IMR-90 (cell line): ENCODE measurements around the gene RIMBP2. TPM values are rescaled to one million over a fixed set of nuclear protein-coding genes. Genes with fewer than 3 reads are reported as not detected.

Experiments
- ATAC-seq: fragments of 200-7000 bp; cut with Tn5 transposase; 2 replicates; pipeline ENCODE4 v1.9.1; 2020; ENCODE audit warnings: low read depth, mild to moderate bottlenecking, moderate library complexity
- BruUV-seq: library from RNA; stranded (reverse); fragments of 400-500 nt; replicated peaks from 2 replicates; lab custom pipeline; 2021; lab: Mats Ljungman, UMichigan
- CTCF ChIA-PET: fragments of 300-600 bp; formaldehyde crosslinking; extraction: SDS; loops from one replicate; lab custom pipeline; 2021; ENCODE audit warnings: antibody characterized with exemption; lab: Yijun Ruan, JAX
- POLR2A ChIA-PET: fragments of 300-600 bp; sonication (Branson Sonifier 250); formaldehyde crosslinking; loops from one replicate; lab custom pipeline; 2022; ENCODE audit warnings: antibody characterized with exemption; ENCODE audit not compliant: unreplicated experiment; lab: Charles Lee
- DNase-seq: peaks from one replicate; pipeline ENCODE4 v3.0.0; 2013
- H2AFZ ChIP-seq: replicated peaks from 2 replicates; pipeline ENCODE3; 2013; ENCODE audit warnings: low read length, mild to moderate bottlenecking; ENCODE audit not compliant: poor library complexity
- H2AK5ac ChIP-seq: 2 replicates; pipeline ENCODE4 v1.6.1; 2013; ENCODE audit warnings: low read depth, low read length, inconsistent platforms
- H2AK9ac ChIP-seq: replicated peaks from 2 replicates; pipeline ENCODE3; 2013; ENCODE audit warnings: mild to moderate bottlenecking, low read depth, low read length, moderate library complexity; ENCODE audit not compliant: poor library complexity
- H2BK120ac ChIP-seq: 2 replicates; pipeline ENCODE4 v1.6.1; 2013; ENCODE audit warnings: low read depth, low read length, inconsistent platforms
- H2BK15ac ChIP-seq: 3 replicates; pipeline ENCODE4 v1.6.1; 2013; ENCODE audit warnings: low read depth, low read length, inconsistent platforms
- H2BK20ac ChIP-seq: 2 replicates; pipeline ENCODE4 v1.6.1; 2013; ENCODE audit warnings: low read depth, mild to moderate bottlenecking, inconsistent platforms, low read length, moderate library complexity
- H2BK5ac ChIP-seq: 2 replicates; pipeline ENCODE4 v1.6.1; 2013; ENCODE audit warnings: mild to moderate bottlenecking, low read depth, low read length, inconsistent platforms; ENCODE audit not compliant: poor library complexity, severe bottlenecking
- H3K14ac ChIP-seq: replicated peaks from 2 replicates; pipeline ENCODE4 v1.6.1; 2013; ENCODE audit warnings: low read depth, low read length, inconsistent platforms
- H3K18ac ChIP-seq: 2 replicates; pipeline ENCODE4 v1.6.1; 2013; ENCODE audit warnings: low read depth, low read length, control low read depth
- H3K23ac ChIP-seq: 2 replicates; pipeline ENCODE4 v1.6.1; 2013; ENCODE audit warnings: low read depth, low read length, inconsistent platforms
- H3K27ac ChIP-seq: 2 replicates; pipeline ENCODE4 v1.5.1; 2013; ENCODE audit warnings: mild to moderate bottlenecking, control low read depth, low read length; ENCODE audit not compliant: insufficient read depth
- H3K27me3 ChIP-seq: 2 replicates; pipeline ENCODE4 v1.6.1; 2013; ENCODE audit warnings: low read length; ENCODE audit not compliant: control insufficient read depth, insufficient read depth
- H3K36me3 ChIP-seq: 2 replicates; pipeline ENCODE4 v1.6.1; 2013; ENCODE audit warnings: low read length, mixed read lengths; ENCODE audit not compliant: control insufficient read depth, insufficient read depth
- H3K4ac ChIP-seq: 2 replicates; pipeline ENCODE4 v1.6.1; 2013; ENCODE audit warnings: low read depth, low read length, inconsistent platforms
- H3K4me1 ChIP-seq: 2 replicates; pipeline ENCODE4 v1.6.1; 2013; ENCODE audit warnings: low read length, mixed read lengths; ENCODE audit not compliant: control insufficient read depth, insufficient read depth
- H3K4me2 ChIP-seq: 2 replicates; pipeline ENCODE4 v1.6.1; 2013; ENCODE audit warnings: low read depth, mild to moderate bottlenecking, control low read depth, low read length, moderate library complexity
- H3K4me3 ChIP-seq: 2 replicates; pipeline ENCODE4 v1.5.1; 2013; ENCODE audit warnings: low read depth, mild to moderate bottlenecking, control low read depth, low read length, moderate library complexity; ENCODE audit not compliant: insufficient read depth
- H3K56ac ChIP-seq: 2 replicates; pipeline ENCODE4 v1.6.1; 2013; ENCODE audit warnings: low read length, inconsistent platforms; ENCODE audit not compliant: insufficient read depth; ENCODE audit errors: extremely low read depth
- H3K79me1 ChIP-seq, 2 experiments: 2 replicates each; pipeline ENCODE4 v1.6.1; 2013; ENCODE audit warnings: low read length in 2 of 2, inconsistent platforms in 1 of 2, low read depth in 1 of 2
- H3K9ac ChIP-seq: 2 replicates; pipeline ENCODE4 v1.6.1; 2013; ENCODE audit warnings: low read depth, low read length, control low read depth
- H3K9me1 ChIP-seq: 2 replicates; pipeline ENCODE4 v1.6.1; 2013; ENCODE audit warnings: low read length, inconsistent platforms; ENCODE audit not compliant: insufficient read depth
- H3K9me3 ChIP-seq: 2 replicates; pipeline ENCODE4 v1.6.1; 2013; ENCODE audit warnings: low read length; ENCODE audit not compliant: control insufficient read depth, insufficient read depth
- H4K20me1 ChIP-seq: 2 replicates; pipeline ENCODE4 v1.6.1; 2013; ENCODE audit warnings: low read length, inconsistent platforms; ENCODE audit not compliant: insufficient read depth
- H4K5ac ChIP-seq: 2 replicates; pipeline ENCODE4 v1.6.1; 2013; ENCODE audit warnings: mild to moderate bottlenecking, low read depth, low read length, control low read depth
- H4K8ac ChIP-seq, 2 experiments: 2 replicates each; pipeline ENCODE4 v1.6.1; 2013; ENCODE audit warnings: low read depth in 2 of 2, low read length in 2 of 2, control low read depth in 1 of 2, inconsistent platforms in 1 of 2
- H4K91ac ChIP-seq: 2 replicates; pipeline ENCODE4 v1.6.1; 2013; ENCODE audit warnings: low read depth, low read length, inconsistent platforms; ENCODE audit not compliant: insufficient read depth
- MXI1 ChIP-seq: IDR thresholded peaks from 2 replicates; pipeline ENCODE4 v1.6.1; 2012; ENCODE audit warnings: low read depth, mild to moderate bottlenecking, low read length, moderate library complexity, borderline replicate concordance
- RAD21 ChIP-seq: IDR thresholded peaks from 2 replicates; pipeline ENCODE4 v1.6.1; 2012; ENCODE audit warnings: low read length, improper control_type of control experiment
- WGBS, 2 experiments: methylation state at CpG; one replicate each; pipeline versions ENCODE4 v1.1.5 to v1.1.7; 2013; ENCODE audit warnings: missing lambda C conversion rate in 2 of 2; ENCODE audit not compliant: insufficient read length in 1 of 2; ENCODE audit errors: extremely low coverage in 2 of 2; 5-methylcytosine and 5-hydroxymethylcytosine counted together
- dilution Hi-C: fragments of 300-500 bp; cut with HindIII; formaldehyde crosslinking; loops from one replicate; pipeline ENCODE4 v1.14.3; 2018; ENCODE audit warnings: low sequenced_read_pairs; ENCODE audit not compliant: unreplicated experiment
- in situ Hi-C: fragments of 300-500 bp; cut with MboI; formaldehyde crosslinking; loops from 3 replicates; pipeline ENCODE4 v1.14.3; 2019; ENCODE audit warnings: low sequenced_read_pairs, inconsistent platforms, mixed read lengths
- intact Hi-C: fragments of 100-400 bp; cut with micrococcal nuclease; formaldehyde crosslinking; loops from 2 replicates; pipeline ENCODE4 v1.10.0; 2022
- polyA plus RNA-seq, 3 experiments: library from polyadenylated mRNA; depleted of rRNA; stranded (reverse); fragments of >200 nt; gene quantifications; 2 replicates each; pipeline ENCODE4 v1.2.3, GENCODE V29; 2012; ENCODE audit warnings: low replicate concordance in 1 of 3
- total RNA-seq: library from RNA; depleted of rRNA; stranded (reverse); fragments of >200 nt; gene quantifications from 2 replicates; pipeline ENCODE4 v1.2.3, GENCODE V29; 2012

The RIMBP2 gene
- total and polyA plus RNA-seq, 2 of the 4 experiments (the other 2 are of a cell fraction) = not detected

- no peak overlapping the region for H3K4me3 ChIP-seq
- no TSS peak for BruUV-seq
- no peak overlapping the region for H2BK120ac ChIP-seq
- H2AK5ac ChIP-seq = no peak overlapping the region
- H2BK20ac ChIP-seq = no peak overlapping the region
- H3K9me1 ChIP-seq = no peaks in the 10 kb centered on the region
- no peak overlapping the region for H3K18ac ChIP-seq
- CTCF ChIA-PET = no interaction called here
- H4K20me1 ChIP-seq = no peaks in the 10 kb centered on the region
- no peak overlapping the region for H2BK15ac ChIP-seq
- no peak overlapping the region for H4K8ac ChIP-seq
- H3K23ac ChIP-seq = no peak overlapping the region
- H3K27me3 ChIP-seq = no peaks in the 10 kb centered on the region
- ATAC-seq = no peak
- no peak overlapping the region for H2BK5ac ChIP-seq
- H3K56ac ChIP-seq = no peak overlapping the region
- H3K4ac ChIP-seq = no peak overlapping the region
- in situ Hi-C loops = no loop called here
- dilution Hi-C loops = no loop called here
- H3K27ac ChIP-seq = no peak overlapping the region
- no peaks in the 10 kb centered on the region for H3K4me1 ChIP-seq
- H4K91ac ChIP-seq = no peak overlapping the region
- no peak overlapping the region for H2AK9ac ChIP-seq
- H3K79me1 ChIP-seq = no peaks in the 10 kb centered on the region
- no peaks in the 10 kb centered on the region for H3K36me3 ChIP-seq
- intact Hi-C loops = no loop called here
- H4K5ac ChIP-seq = no peak overlapping the region
- 60% methylated on average over 2 of the region's 11 CpGs; no CpG with 5 or more reads in 1 of the 2 experiments for WGBS, 2 experiments
- POLR2A ChIA-PET = no interaction called here
- no peak for DNase-seq
- H3K9me3 ChIP-seq = peaks cover 44% of the 10 kb centered on the region
- no peak overlapping the region for H3K9ac ChIP-seq
- H3K4me2 ChIP-seq = no peak overlapping the region
- no peak for TF ChIP-seq MXI1
- TF ChIP-seq RAD21 = no peak
- H3K14ac ChIP-seq = no peak overlapping the region
- H2AFZ ChIP-seq = no peak overlapping the region
These were observed 75.6 kb downstream of the RIMBP2 start for GRCh38 chr12:130640496-130640895.
